ENCODE data around the gene CREB5.

DNA sequence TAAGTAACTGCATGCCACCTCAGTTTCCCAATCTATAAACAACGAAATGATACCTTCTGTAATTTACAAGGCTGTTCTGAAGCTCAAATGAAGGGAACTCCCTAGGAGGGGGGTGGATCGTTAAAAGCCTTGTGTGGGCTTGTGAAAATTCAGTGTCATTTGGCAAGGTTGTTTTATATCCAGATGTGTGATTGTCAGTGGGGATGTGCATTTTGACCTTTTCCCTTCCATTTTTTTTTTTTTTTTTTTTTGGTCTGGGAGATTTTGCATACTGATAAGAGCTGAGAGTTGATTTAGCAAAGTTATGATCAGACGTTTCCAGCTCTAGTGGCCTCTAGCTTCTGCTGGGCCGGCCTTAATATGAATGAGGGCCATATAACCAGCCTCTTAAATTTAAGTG lies 22.8 kb downstream of the CREB5 start:
- TF ChIP-seq, protein P1, sequence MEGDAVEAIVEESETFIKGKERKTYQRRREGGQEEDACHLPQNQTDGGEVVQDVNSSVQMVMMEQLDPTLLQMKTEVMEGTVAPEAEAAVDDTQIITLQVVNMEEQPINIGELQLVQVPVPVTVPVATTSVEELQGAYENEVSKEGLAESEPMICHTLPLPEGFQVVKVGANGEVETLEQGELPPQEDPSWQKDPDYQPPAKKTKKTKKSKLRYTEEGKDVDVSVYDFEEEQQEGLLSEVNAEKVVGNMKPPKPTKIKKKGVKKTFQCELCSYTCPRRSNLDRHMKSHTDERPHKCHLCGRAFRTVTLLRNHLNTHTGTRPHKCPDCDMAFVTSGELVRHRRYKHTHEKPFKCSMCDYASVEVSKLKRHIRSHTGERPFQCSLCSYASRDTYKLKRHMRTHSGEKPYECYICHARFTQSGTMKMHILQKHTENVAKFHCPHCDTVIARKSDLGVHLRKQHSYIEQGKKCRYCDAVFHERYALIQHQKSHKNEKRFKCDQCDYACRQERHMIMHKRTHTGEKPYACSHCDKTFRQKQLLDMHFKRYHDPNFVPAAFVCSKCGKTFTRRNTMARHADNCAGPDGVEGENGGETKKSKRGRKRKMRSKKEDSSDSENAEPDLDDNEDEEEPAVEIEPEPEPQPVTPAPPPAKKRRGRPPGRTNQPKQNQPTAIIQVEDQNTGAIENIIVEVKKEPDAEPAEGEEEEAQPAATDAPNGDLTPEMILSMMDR (conservative IDR thresholded peaks at IDR 0.05) = no peak
- TF ChIP-seq EZH2 (IDR thresholded peaks at IDR 0.05; ENCODE audit: low read depth) = no peak
